ENCODE results near the gene PDGFRB. TPM values are rescaled to one million over a fixed set of nuclear protein-coding genes. Genes with fewer than 3 reads are reported as not detected.
A peak's percentile ranks its signal among the peaks of the same experiment; 100 is the strongest.

PDGFRB gene
- total RNA-seq, 1 donor from 2014 or later, result 89.3 TPM

DNA sequence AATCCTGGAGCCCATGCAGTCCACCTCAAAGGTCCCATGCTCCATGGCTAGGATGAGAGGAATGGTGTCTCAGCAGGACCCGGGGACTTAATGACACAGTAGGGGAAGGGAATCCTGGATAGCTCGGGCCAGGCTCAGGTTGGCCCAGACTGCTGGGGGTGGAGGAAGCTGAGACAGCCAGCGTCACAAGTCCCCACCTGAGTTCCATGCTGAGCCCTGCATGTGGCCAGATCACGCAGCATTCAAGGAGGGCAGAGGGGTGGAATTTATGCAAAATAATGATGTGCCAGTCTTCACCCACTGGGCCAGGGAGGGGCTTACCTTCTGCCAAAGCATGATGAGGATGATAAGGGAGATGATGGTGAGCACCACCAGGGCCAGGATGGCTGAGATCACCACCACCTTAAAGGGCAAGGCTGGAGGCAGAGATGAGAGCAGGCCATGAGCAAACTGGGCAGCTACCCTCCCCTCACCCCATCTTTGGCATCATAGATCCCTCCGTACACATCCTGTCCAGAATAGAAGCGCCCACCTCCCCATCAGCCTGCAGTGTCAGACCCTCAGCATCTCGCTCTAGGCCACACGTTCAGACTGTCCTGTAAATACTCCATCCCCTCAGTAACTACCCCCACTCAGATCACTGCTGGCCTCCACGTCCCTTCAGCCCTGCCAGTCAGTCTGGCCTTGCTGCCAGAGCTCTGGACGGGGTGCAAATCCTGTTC lies 29.3 kb downstream of the PDGFRB start:
- DNase-seq, result no peak
- TF ChIP-seq, protein P1, sequence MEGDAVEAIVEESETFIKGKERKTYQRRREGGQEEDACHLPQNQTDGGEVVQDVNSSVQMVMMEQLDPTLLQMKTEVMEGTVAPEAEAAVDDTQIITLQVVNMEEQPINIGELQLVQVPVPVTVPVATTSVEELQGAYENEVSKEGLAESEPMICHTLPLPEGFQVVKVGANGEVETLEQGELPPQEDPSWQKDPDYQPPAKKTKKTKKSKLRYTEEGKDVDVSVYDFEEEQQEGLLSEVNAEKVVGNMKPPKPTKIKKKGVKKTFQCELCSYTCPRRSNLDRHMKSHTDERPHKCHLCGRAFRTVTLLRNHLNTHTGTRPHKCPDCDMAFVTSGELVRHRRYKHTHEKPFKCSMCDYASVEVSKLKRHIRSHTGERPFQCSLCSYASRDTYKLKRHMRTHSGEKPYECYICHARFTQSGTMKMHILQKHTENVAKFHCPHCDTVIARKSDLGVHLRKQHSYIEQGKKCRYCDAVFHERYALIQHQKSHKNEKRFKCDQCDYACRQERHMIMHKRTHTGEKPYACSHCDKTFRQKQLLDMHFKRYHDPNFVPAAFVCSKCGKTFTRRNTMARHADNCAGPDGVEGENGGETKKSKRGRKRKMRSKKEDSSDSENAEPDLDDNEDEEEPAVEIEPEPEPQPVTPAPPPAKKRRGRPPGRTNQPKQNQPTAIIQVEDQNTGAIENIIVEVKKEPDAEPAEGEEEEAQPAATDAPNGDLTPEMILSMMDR (IDR thresholded peaks at IDR 0.05), result no peak
- no peak for ATAC-seq
- H3K27ac ChIP-seq, result no peak overlapping the region
- no peak overlapping the region for H3K4me3 ChIP-seq
- H3K4me1 ChIP-seq, result peaks cover 28% of the 10 kb centered on the region
- peaks cover 78% of the 10 kb centered on the region for H3K36me3 ChIP-seq
- no peaks in the 10 kb centered on the region for H3K9me3 ChIP-seq
- intact Hi-C loops (cut with DNase I), result no loop called here
- H3K27me3 ChIP-seq (ENCODE audit: low read depth), result no peaks in the 10 kb centered on the region

DNA sequence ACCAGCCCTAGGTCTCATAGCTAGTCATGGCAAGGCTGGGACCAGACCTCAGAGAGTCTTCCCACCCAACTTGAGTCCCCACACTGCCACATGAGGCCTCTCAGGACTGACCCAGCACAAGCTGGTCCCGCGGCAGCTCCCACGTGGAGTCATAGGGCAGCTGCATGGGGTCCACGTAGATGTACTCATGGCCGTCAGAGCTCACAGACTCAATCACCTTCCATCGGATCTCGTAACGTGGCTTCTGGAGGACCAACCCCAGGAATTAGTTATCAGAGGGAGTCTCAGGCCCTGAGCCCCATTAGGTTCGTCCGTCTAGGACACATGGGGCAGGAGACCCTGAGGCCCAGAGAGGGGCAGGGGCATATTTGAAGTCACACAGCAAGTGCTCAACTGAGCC lies 30.3 kb downstream of the PDGFRB start:
- peaks cover 81% of the 10 kb centered on the region for H3K36me3 ChIP-seq
- H3K4me1 ChIP-seq, result peaks cover 23% of the 10 kb centered on the region
- no peaks in the 10 kb centered on the region for H3K27me3 ChIP-seq (ENCODE audit: low read depth)
- TF ChIP-seq, protein P1 (IDR thresholded peaks at IDR 0.05), result no peak
- no peak overlapping the region for H3K4me3 ChIP-seq
- ATAC-seq (no peak), DNase-seq (no peak)
- H3K27ac ChIP-seq, result no peak overlapping the region
- H3K9me3 ChIP-seq, result no peaks in the 10 kb centered on the region
- intact Hi-C loops (cut with DNase I), result no loop called here

DNA sequence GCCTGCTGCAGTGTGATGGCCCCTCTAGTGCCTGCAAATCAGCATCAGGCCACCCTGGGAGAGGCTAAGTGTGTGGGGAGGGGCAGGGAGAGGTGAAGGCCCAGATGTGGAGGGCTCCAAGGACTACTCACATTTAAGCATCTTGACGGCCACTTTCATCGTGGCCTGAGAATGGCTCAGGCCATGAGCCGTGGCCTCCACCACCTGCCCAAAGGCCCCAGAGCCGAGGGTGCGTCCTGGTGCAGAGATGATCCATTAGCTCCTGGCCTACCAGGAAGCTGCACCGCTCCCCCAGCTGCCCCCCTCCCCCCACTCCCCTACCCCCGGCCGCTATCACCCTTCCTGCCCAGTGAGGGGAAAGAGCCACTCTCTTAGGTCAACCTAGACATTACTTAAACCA lies 31.0 kb downstream of the PDGFRB start:
- Histone ChIP-seq H3K4me3 (no peak overlapping the region), H3K9me3 (no peaks in the 10 kb centered on the region), H3K36me3 (peaks cover 82% of the 10 kb centered on the region), H3K4me1 (peaks cover 15% of the 10 kb centered on the region), H3K27me3 (ENCODE audit: low read depth) (no peaks in the 10 kb centered on the region), H3K27ac (no peak overlapping the region)
- DNase-seq (no peak), ATAC-seq (no peak)
- TF ChIP-seq, protein P1 (IDR thresholded peaks at IDR 0.05), result no peak
- intact Hi-C loops (cut with DNase I), result no loop called here

DNA sequence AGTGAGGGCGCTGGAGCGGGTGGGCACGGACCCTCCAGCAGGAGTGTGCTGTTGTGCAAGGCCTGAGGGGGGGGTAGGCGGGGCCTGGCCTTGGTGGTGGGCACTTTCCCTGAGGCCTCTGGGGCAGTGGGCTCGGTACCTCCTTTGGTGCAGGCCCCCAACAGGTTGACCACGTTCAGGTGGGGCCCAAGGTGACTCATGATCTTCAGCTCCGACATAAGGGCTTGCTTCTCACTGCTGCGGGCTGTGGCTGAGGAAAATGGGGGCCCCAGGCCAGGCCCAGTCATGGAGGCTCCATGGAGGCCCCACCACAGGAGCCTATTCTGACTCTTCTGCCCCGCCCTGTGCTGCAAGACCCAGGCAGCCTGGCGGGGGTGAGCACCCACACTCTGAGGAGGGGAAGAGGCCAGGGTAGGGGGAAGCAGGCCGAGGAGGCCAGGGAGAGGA lies 31.5 kb downstream of the PDGFRB start:
- TF ChIP-seq, protein P1 (IDR thresholded peaks at IDR 0.05), result no peak
- peaks cover 81% of the 10 kb centered on the region for H3K36me3 ChIP-seq
- H3K27ac ChIP-seq, result no peak overlapping the region

DNA sequence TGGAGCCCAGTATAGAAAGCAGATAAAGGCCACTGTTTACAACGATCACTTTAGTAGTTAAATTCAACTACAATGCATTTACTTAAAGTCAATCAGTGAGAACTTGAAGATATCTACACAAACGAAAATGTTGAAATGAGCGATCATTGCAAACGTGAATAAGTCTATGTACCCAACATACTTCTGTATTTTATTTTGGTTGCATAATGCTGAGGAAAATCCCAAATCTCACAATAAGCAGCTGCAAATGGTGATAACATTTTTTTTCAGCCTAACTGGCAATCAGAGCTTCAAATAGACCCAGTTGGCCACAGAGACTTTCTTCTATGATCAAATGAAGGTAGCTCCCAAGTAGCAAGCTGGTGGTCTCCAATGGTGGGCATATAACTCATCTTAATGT lies 32.1 kb downstream of the PDGFRB start:
- TF ChIP-seq, protein P1 (IDR thresholded peaks at IDR 0.05), result no peak
- no peak for ATAC-seq
- no peak for DNase-seq
- Histone ChIP-seq H3K36me3 (peaks cover 79% of the 10 kb centered on the region), H3K9me3 (no peaks in the 10 kb centered on the region), H3K4me1 (peaks cover 15% of the 10 kb centered on the region), H3K27me3 (ENCODE audit: low read depth) (no peaks in the 10 kb centered on the region), H3K4me3 (no peak overlapping the region), H3K27ac (no peak overlapping the region)
- intact Hi-C loops (cut with DNase I), result no loop called here

More for the DNA sequence above, 31.5 kb downstream of the PDGFRB start:
- Histone ChIP-seq H3K27me3 (ENCODE audit: low read depth) (no peaks in the 10 kb centered on the region), H3K4me3 (no peak overlapping the region), H3K4me1 (peaks cover 15% of the 10 kb centered on the region), H3K9me3 (no peaks in the 10 kb centered on the region)
- DNase-seq (no peak), ATAC-seq (peak in 1 of 2 donors; percentile 26)
- intact Hi-C loops (cut with DNase I), result no loop called here
